Measurements from ENCODE around the gene SLIT1. TPM values are rescaled to one million over a fixed set of nuclear protein-coding genes. Genes with fewer than 3 reads are reported as not detected.

The SLIT1 gene
- total and polyA plus RNA-seq, 2 of the 8 experiments (the other 6 are each of a cell fraction or from before 2014, with no cell fraction given), result 0.70 to 0.88 TPM

DNA sequence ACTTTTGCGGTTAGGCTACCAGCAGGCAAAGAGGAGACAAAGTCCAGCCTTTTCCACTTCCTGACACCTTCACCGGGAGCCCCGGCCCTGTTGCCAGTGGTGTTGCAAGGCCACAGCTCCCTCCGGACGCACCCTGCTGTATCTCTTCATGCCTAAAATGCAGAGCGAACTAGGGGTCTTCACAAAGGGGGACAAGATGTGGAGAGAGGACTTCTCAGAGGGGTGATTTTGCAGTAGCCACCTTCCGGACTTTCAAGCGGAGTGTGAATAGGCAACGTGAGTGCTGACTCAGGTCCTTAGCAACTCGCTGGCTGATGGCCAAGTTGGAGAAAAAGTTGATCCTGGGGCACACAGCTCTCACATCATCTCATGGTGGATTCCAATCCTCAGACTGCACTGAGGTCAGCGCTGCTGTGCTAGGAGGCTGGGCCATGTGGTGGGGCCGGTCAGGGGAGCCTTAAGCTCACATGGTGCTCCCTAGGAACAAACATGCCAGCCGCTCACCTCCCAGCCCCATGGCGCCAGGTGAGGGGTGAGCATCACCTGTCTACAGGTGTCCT lies 187.3 kb downstream of the SLIT1 start (continued):
- TF ChIP-seq, protein P1, sequence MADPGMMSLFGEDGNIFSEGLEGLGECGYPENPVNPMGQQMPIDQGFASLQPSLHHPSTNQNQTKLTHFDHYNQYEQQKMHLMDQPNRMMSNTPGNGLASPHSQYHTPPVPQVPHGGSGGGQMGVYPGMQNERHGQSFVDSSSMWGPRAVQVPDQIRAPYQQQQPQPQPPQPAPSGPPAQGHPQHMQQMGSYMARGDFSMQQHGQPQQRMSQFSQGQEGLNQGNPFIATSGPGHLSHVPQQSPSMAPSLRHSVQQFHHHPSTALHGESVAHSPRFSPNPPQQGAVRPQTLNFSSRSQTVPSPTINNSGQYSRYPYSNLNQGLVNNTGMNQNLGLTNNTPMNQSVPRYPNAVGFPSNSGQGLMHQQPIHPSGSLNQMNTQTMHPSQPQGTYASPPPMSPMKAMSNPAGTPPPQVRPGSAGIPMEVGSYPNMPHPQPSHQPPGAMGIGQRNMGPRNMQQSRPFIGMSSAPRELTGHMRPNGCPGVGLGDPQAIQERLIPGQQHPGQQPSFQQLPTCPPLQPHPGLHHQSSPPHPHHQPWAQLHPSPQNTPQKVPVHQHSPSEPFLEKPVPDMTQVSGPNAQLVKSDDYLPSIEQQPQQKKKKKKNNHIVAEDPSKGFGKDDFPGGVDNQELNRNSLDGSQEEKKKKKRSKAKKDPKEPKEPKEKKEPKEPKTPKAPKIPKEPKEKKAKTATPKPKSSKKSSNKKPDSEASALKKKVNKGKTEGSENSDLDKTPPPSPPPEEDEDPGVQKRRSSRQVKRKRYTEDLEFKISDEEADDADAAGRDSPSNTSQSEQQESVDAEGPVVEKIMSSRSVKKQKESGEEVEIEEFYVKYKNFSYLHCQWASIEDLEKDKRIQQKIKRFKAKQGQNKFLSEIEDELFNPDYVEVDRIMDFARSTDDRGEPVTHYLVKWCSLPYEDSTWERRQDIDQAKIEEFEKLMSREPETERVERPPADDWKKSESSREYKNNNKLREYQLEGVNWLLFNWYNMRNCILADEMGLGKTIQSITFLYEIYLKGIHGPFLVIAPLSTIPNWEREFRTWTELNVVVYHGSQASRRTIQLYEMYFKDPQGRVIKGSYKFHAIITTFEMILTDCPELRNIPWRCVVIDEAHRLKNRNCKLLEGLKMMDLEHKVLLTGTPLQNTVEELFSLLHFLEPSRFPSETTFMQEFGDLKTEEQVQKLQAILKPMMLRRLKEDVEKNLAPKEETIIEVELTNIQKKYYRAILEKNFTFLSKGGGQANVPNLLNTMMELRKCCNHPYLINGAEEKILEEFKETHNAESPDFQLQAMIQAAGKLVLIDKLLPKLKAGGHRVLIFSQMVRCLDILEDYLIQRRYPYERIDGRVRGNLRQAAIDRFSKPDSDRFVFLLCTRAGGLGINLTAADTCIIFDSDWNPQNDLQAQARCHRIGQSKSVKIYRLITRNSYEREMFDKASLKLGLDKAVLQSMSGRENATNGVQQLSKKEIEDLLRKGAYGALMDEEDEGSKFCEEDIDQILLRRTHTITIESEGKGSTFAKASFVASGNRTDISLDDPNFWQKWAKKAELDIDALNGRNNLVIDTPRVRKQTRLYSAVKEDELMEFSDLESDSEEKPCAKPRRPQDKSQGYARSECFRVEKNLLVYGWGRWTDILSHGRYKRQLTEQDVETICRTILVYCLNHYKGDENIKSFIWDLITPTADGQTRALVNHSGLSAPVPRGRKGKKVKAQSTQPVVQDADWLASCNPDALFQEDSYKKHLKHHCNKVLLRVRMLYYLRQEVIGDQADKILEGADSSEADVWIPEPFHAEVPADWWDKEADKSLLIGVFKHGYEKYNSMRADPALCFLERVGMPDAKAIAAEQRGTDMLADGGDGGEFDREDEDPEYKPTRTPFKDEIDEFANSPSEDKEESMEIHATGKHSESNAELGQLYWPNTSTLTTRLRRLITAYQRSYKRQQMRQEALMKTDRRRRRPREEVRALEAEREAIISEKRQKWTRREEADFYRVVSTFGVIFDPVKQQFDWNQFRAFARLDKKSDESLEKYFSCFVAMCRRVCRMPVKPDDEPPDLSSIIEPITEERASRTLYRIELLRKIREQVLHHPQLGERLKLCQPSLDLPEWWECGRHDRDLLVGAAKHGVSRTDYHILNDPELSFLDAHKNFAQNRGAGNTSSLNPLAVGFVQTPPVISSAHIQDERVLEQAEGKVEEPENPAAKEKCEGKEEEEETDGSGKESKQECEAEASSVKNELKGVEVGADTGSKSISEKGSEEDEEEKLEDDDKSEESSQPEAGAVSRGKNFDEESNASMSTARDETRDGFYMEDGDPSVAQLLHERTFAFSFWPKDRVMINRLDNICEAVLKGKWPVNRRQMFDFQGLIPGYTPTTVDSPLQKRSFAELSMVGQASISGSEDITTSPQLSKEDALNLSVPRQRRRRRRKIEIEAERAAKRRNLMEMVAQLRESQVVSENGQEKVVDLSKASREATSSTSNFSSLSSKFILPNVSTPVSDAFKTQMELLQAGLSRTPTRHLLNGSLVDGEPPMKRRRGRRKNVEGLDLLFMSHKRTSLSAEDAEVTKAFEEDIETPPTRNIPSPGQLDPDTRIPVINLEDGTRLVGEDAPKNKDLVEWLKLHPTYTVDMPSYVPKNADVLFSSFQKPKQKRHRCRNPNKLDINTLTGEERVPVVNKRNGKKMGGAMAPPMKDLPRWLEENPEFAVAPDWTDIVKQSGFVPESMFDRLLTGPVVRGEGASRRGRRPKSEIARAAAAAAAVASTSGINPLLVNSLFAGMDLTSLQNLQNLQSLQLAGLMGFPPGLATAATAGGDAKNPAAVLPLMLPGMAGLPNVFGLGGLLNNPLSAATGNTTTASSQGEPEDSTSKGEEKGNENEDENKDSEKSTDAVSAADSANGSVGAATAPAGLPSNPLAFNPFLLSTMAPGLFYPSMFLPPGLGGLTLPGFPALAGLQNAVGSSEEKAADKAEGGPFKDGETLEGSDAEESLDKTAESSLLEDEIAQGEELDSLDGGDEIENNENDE (IDR thresholded peaks at IDR 0.05; ENCODE audit: insufficient replicate concordance, low read length), result no peak
- TF ChIP-seq SP2 (IDR thresholded peaks at IDR 0.05; ENCODE audit: low read length), result no peak
- no peak for TF ChIP-seq RFX5 (IDR thresholded peaks at IDR 0.05; ENCODE audit: borderline replicate concordance, low read depth, low read length)
- TF ChIP-seq CBX8 (IDR thresholded peaks at IDR 0.05; ENCODE audit: borderline replicate concordance, low read depth, low read length), result no peak
- no peak for TF ChIP-seq JUN (IDR thresholded peaks at IDR 0.05; ENCODE audit: low read depth, low read length)
- no peak for TF ChIP-seq PHF8 (conservative IDR thresholded peaks at IDR 0.05; ENCODE audit: low read depth, low read length)
- TF ChIP-seq, protein P2, sequence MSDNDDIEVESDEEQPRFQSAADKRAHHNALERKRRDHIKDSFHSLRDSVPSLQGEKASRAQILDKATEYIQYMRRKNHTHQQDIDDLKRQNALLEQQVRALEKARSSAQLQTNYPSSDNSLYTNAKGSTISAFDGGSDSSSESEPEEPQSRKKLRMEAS (IDR thresholded peaks at IDR 0.05), result no peak
- no peak for TF ChIP-seq CEBPB (IDR thresholded peaks at IDR 0.05; ENCODE audit: low read depth, low read length)
- no peak for TF ChIP-seq POLR2AphosphoS5 (IDR thresholded peaks at IDR 0.05; ENCODE audit: low read depth, low read length)
- no peak for TF ChIP-seq EGR1 (IDR thresholded peaks at IDR 0.05; ENCODE audit: borderline replicate concordance, low read depth, low read length)
- no peak for TF ChIP-seq SAP30 (IDR thresholded peaks at IDR 0.05; ENCODE audit: insufficient read depth, insufficient replicate concordance, low read length)
- no peak for TF ChIP-seq POLR2A (IDR thresholded peaks at IDR 0.05; ENCODE audit: control extremely low read depth in 1 of 2, low read depth in 2 of 2, low read length in 2 of 2)

All from H1 (cell line).